Calu3 (cell line): ENCODE results near the gene RFX3. TPM values are rescaled to one million over a fixed set of nuclear protein-coding genes. Genes with fewer than 3 reads are reported as not detected.

Experiments
- BruUV-seq: library from RNA; stranded (reverse); fragments of 400-500 nt; replicated peaks from 2 replicates; lab custom pipeline; 2021; lab: Mats Ljungman, UMichigan
- CTCF ChIA-PET: fragments of 300-600 bp; sonication (Branson Sonifier 250); formaldehyde crosslinking; loops from one replicate; lab custom pipeline; 2022; ENCODE audit warnings: antibody characterized with exemption; lab: Charles Lee
- DNase-seq: peaks from one replicate; pipeline ENCODE4 v3.0.0; 2022
- H3K27ac Mint-ChIP-seq: one replicate; pipeline ENCODE4 v1.8.0; 2022; ENCODE audit warnings: mixed read lengths; ENCODE audit not compliant: unreplicated experiment
- H3K27me3 Mint-ChIP-seq: one replicate; pipeline ENCODE4 v1.8.0; 2022; ENCODE audit warnings: mixed read lengths; ENCODE audit not compliant: unreplicated experiment
- H3K36me3 Mint-ChIP-seq: one replicate; pipeline ENCODE4 v1.8.0; 2022; ENCODE audit warnings: mild to moderate bottlenecking, moderate library complexity, mixed read lengths; ENCODE audit not compliant: insufficient read depth, unreplicated experiment
- H3K4me1 Mint-ChIP-seq: one replicate; pipeline ENCODE4 v1.8.0; 2022; ENCODE audit warnings: mild to moderate bottlenecking, low read depth, mixed read lengths; ENCODE audit not compliant: unreplicated experiment
- H3K4me3 Mint-ChIP-seq: one replicate; pipeline ENCODE4 v1.8.0; 2022; ENCODE audit warnings: mild to moderate bottlenecking, low read depth, moderate library complexity, mixed read lengths; ENCODE audit not compliant: unreplicated experiment
- H3K9me3 Mint-ChIP-seq: one replicate; pipeline ENCODE4 v1.8.0; 2022; ENCODE audit warnings: low read depth, mixed read lengths; ENCODE audit not compliant: unreplicated experiment
- CTCF ChIP-seq: fragments of 200-600 bp; IDR thresholded peaks from one replicate; pipeline ENCODE4 v1.8.0; 2022; ENCODE audit warnings: antibody characterized with exemption; ENCODE audit not compliant: unreplicated experiment
- intact Hi-C: fragments of 100-400 bp; cut with micrococcal nuclease; formaldehyde crosslinking; loops from one replicate; pipeline ENCODE4 v1.10.0; 2022; ENCODE audit not compliant: unreplicated experiment
- total RNA-seq: library from RNA; stranded (reverse); gene quantifications from 2 replicates; pipeline ENCODE4 v1.2.3, GENCODE V29; 2022

The RFX3 gene
- total RNA-seq, 1 experiment from 2014 or later: 10.1 TPM

- Mint-ChIP-seq H3K27me3 (no peaks in the 10 kb centered on the region), H3K4me3 (no peak overlapping the region), H3K36me3 (no peaks in the 10 kb centered on the region), H3K27ac (no peak overlapping the region), H3K4me1 (no peaks in the 10 kb centered on the region), H3K9me3 (no peaks in the 10 kb centered on the region)
- CTCF ChIA-PET: interaction anchor here (0.6 to 4.2 kb wide), 4 partner anchors 50 to 383 kb away, joined by 3 to 38 read pairs (median 4); no protein-coding TSS in a partner anchor
- DNase-seq: peak; percentile 62
- peak; percentile 37 for TF ChIP-seq CTCF
- BruUV-seq: no TSS peak
- intact Hi-C loops: loop anchor here (2.0 kb wide), 1 partner anchor 200 kb away; no protein-coding TSS in a partner anchor
Measured at GRCh38 chr9:3240656-3241268, 285.0 kb downstream of the RFX3 start.

GRCh38 chr9:3239240-3239639 lies 286.6 kb downstream of the RFX3 start:
- H3K27me3 Mint-ChIP-seq: no peaks in the 10 kb centered on the region
- CTCF ChIA-PET: interaction anchor here (4.2 kb wide), 1 partner anchor 202 kb away, joined by 38 read pairs; no protein-coding TSS in a partner anchor
- H3K4me3 Mint-ChIP-seq: no peak overlapping the region
- H3K4me1 Mint-ChIP-seq: no peaks in the 10 kb centered on the region
- no peaks in the 10 kb centered on the region for H3K36me3 Mint-ChIP-seq
- BruUV-seq: no TSS peak
- no peak overlapping the region for H3K27ac Mint-ChIP-seq
- no peak for TF ChIP-seq CTCF
- DNase-seq: no peak
- no peaks in the 10 kb centered on the region for H3K9me3 Mint-ChIP-seq
- intact Hi-C loops: no loop called here

GRCh38 chr9:3238236-3238635 lies 287.6 kb downstream of the RFX3 start:
- H3K4me3 Mint-ChIP-seq: no peak overlapping the region
- intact Hi-C loops: no loop called here
- no TSS peak for BruUV-seq
- H3K9me3 Mint-ChIP-seq: no peaks in the 10 kb centered on the region
- no peaks in the 10 kb centered on the region for H3K27me3 Mint-ChIP-seq
- no peak for DNase-seq
- no peak overlapping the region for H3K27ac Mint-ChIP-seq
- no peaks in the 10 kb centered on the region for H3K4me1 Mint-ChIP-seq
- no peak for TF ChIP-seq CTCF
- CTCF ChIA-PET: no interaction called here
- no peaks in the 10 kb centered on the region for H3K36me3 Mint-ChIP-seq

- H3K9me3 Mint-ChIP-seq: no peaks in the 10 kb centered on the region
- no peaks in the 10 kb centered on the region for H3K36me3 Mint-ChIP-seq
Measured at GRCh38 chr9:3237121-3237520, 288.7 kb downstream of the RFX3 start.

More at GRCh38 chr9:3237121-3237520, 288.7 kb downstream of the RFX3 start:
- no TSS peak for BruUV-seq
- no peak overlapping the region for H3K4me3 Mint-ChIP-seq
- CTCF ChIA-PET: no interaction called here
- H3K27me3 Mint-ChIP-seq: no peaks in the 10 kb centered on the region
- intact Hi-C loops: no loop called here
- TF ChIP-seq CTCF: no peak
- H3K27ac Mint-ChIP-seq: no peak overlapping the region
- DNase-seq: no peak
- H3K4me1 Mint-ChIP-seq: no peaks in the 10 kb centered on the region
